H9 (cell line): ENCODE results near the gene UNC5B. TPM values are rescaled to one million over a fixed set of nuclear protein-coding genes. Genes with fewer than 3 reads are reported as not detected.

ENCODE experiments used
- DNase-seq: peaks from one replicate; pipeline ENCODE4 v3.0.0-alpha.2; 2017
- H2AFZ ChIP-seq: one replicate; pipeline ENCODE4 v1.6.1; 2013; ENCODE audit warnings: mild to moderate bottlenecking, low read length, control low read depth, moderate library complexity
- H2AK5ac ChIP-seq: 2 replicates; pipeline ENCODE4 v1.6.1; 2013; ENCODE audit warnings: low read length, control low read depth, mixed read lengths; ENCODE audit not compliant: insufficient read length
- H2BK120ac ChIP-seq: one replicate; pipeline ENCODE4 v1.6.1; 2013; ENCODE audit warnings: low read depth, mild to moderate bottlenecking, low read length, control low read depth, inconsistent platforms; ENCODE audit not compliant: poor library complexity, severe bottlenecking
- H2BK12ac ChIP-seq: 2 replicates; pipeline ENCODE4 v1.6.1; 2013; ENCODE audit warnings: low read length, control low read depth, mixed read lengths, low read depth; ENCODE audit not compliant: insufficient read length
- H2BK15ac ChIP-seq: 2 replicates; pipeline ENCODE4 v1.6.1; 2013; ENCODE audit warnings: low read depth, low read length, control low read depth
- H2BK20ac ChIP-seq: one replicate; pipeline ENCODE4 v1.6.1; 2013; ENCODE audit warnings: low read depth, mild to moderate bottlenecking, low read length, control low read depth, inconsistent platforms; ENCODE audit not compliant: poor library complexity, severe bottlenecking
- H2BK5ac ChIP-seq: 2 replicates; pipeline ENCODE4 v1.6.1; 2013; ENCODE audit warnings: low read length, control low read depth, mixed read lengths; ENCODE audit not compliant: insufficient read length
- H3K14ac ChIP-seq: 2 replicates; pipeline ENCODE4 v1.6.1; 2013; ENCODE audit warnings: low read length, control low read depth; ENCODE audit not compliant: insufficient read depth
- H3K18ac ChIP-seq: 2 replicates; pipeline ENCODE4 v1.6.1; 2013; ENCODE audit warnings: low read depth, mild to moderate bottlenecking, mixed read lengths, low read length, control low read depth; ENCODE audit not compliant: insufficient read length
- H3K23ac ChIP-seq: 2 replicates; pipeline ENCODE4 v1.6.1; 2013; ENCODE audit warnings: low read length, control low read depth, mixed read lengths, low read depth; ENCODE audit not compliant: insufficient read length
- H3K23me2 ChIP-seq: 2 replicates; pipeline ENCODE4 v1.6.1; 2013; ENCODE audit warnings: low read depth, mild to moderate bottlenecking, mixed read lengths, low read length, control low read depth; ENCODE audit not compliant: insufficient read length, poor library complexity, severe bottlenecking
- H3K27ac ChIP-seq: 2 replicates; pipeline ENCODE4 v1.5.1; 2013; ENCODE audit warnings: low read length, control low read depth, mixed read lengths, low read depth; ENCODE audit not compliant: insufficient read length
- H3K27me3 ChIP-seq: 2 replicates; pipeline ENCODE4 v1.6.1; 2013; ENCODE audit warnings: low read length, control low read depth, inconsistent platforms; ENCODE audit not compliant: insufficient read depth
- H3K4ac ChIP-seq: 2 replicates; pipeline ENCODE4 v1.6.1; 2013; ENCODE audit warnings: low read depth, mild to moderate bottlenecking, control low read depth, inconsistent platforms, low read length, moderate library complexity
- H3K4me1 ChIP-seq: 2 replicates; pipeline ENCODE4 v1.6.1; 2013; ENCODE audit warnings: low read length, control low read depth, inconsistent platforms; ENCODE audit not compliant: insufficient read depth
- H3K4me2 ChIP-seq: 2 replicates; pipeline ENCODE4 v1.6.1; 2013; ENCODE audit warnings: low read length, control low read depth, mixed read lengths; ENCODE audit not compliant: insufficient read length, insufficient read depth
- H3K56ac ChIP-seq: 2 replicates; pipeline ENCODE4 v1.6.1; 2013; ENCODE audit warnings: low read depth, mild to moderate bottlenecking, mixed read lengths, low read length, control low read depth; ENCODE audit not compliant: insufficient read length
- H3K79me1 ChIP-seq: 2 replicates; pipeline ENCODE4 v1.6.1; 2013; ENCODE audit warnings: low read depth, mild to moderate bottlenecking, moderate library complexity, low read length, control low read depth, inconsistent platforms; ENCODE audit not compliant: insufficient read depth, poor library complexity, severe bottlenecking
- H3K79me2 ChIP-seq: 2 replicates; pipeline ENCODE4 v1.6.1; 2013; ENCODE audit warnings: low read length, control low read depth, inconsistent platforms; ENCODE audit not compliant: insufficient read depth
- H3K9ac ChIP-seq: 2 replicates; pipeline ENCODE4 v1.6.1; 2013; ENCODE audit warnings: low read length, control low read depth, mixed read lengths; ENCODE audit not compliant: insufficient read length; ENCODE audit errors: extremely low read depth
- H3K9me3 ChIP-seq: one replicate; pipeline ENCODE4 v1.6.1; 2013; ENCODE audit warnings: low read depth, low read length, inconsistent platforms; ENCODE audit not compliant: control insufficient read depth
- H3T11ph ChIP-seq: one replicate; pipeline ENCODE4 v1.6.1; 2013; ENCODE audit warnings: mild to moderate bottlenecking, low read length, control low read depth, inconsistent platforms
- H4K20me1 ChIP-seq: one replicate; pipeline ENCODE4 v1.6.1; 2013; ENCODE audit not compliant: control insufficient read depth, insufficient read length, insufficient read depth
- H4K5ac ChIP-seq: 2 replicates; pipeline ENCODE4 v1.6.1; 2013; ENCODE audit warnings: low read depth, mild to moderate bottlenecking, mixed read lengths, low read length, control low read depth; ENCODE audit not compliant: insufficient read length
- H4K8ac ChIP-seq: replicated peaks from 2 replicates; pipeline ENCODE4 v1.6.1; 2013; ENCODE audit warnings: low read length, control low read depth, mixed read lengths, low read depth; ENCODE audit not compliant: insufficient read length
- H4K91ac ChIP-seq: 2 replicates; pipeline ENCODE4 v1.6.1; 2013; ENCODE audit warnings: low read depth, mild to moderate bottlenecking, moderate library complexity, mixed read lengths, low read length, control low read depth; ENCODE audit not compliant: insufficient read length
- H3K27ac Mint-ChIP-seq, 3 experiments: 2 replicates in 2 of 3; 3 replicates in 1 of 3; pipeline ENCODE4 v1.8.0; 2020 to 2021; ENCODE audit warnings: mixed read lengths in 3 of 3, mild to moderate bottlenecking in 1 of 3, moderate library complexity in 1 of 3
- H3K27me3 Mint-ChIP-seq: 2 replicates; pipeline ENCODE4 v1.8.0; 2021; ENCODE audit warnings: low read depth, mild to moderate bottlenecking, moderate library complexity, mixed read lengths
- H3K36me3 Mint-ChIP-seq, 3 experiments: 2 replicates in 2 of 3; 3 replicates in 1 of 3; pipeline ENCODE4 v1.8.0; 2020 to 2021; ENCODE audit warnings: low read depth in 3 of 3, mixed read lengths in 3 of 3; ENCODE audit not compliant: insufficient read depth in 1 of 3
- H3K4me1 Mint-ChIP-seq, 2 experiments: 2 replicates each; pipeline ENCODE4 v1.8.0; 2020; ENCODE audit warnings: mixed read lengths in 2 of 2
- H3K4me3 Mint-ChIP-seq, 2 experiments: 2 replicates in 1 of 2; 3 replicates in 1 of 2; pipeline ENCODE4 v1.8.0; 2020 to 2021; ENCODE audit warnings: mild to moderate bottlenecking in 2 of 2, mixed read lengths in 2 of 2, moderate library complexity in 1 of 2
- H3K9me3 Mint-ChIP-seq, 2 experiments: 2 replicates in 1 of 2; 3 replicates in 1 of 2; pipeline ENCODE4 v1.8.0; 2020; ENCODE audit warnings: mild to moderate bottlenecking in 2 of 2, mixed read lengths in 2 of 2, moderate library complexity in 1 of 2
- CTCF ChIP-seq: fragments of 200-600 bp; sonication (generic); conservative IDR thresholded peaks from 3 replicates; pipeline ENCODE4 v1.8.0; 2021; ENCODE audit warnings: antibody characterized with exemption, mild to moderate bottlenecking
- WGBS: extraction: QIAGEN DNeasy Blood & Tissue Kit; methylation state at CpG from one replicate; pipeline ENCODE4 v1.1.7; 2013; ENCODE audit warnings: missing lambda C conversion rate, low lambda C conversion rate, mixed read lengths; ENCODE audit not compliant: insufficient read length; ENCODE audit errors: extremely low coverage; 5-methylcytosine and 5-hydroxymethylcytosine counted together
- total RNA-seq: library from RNA; stranded (reverse); gene quantifications from 2 replicates; pipeline ENCODE4 v1.2.1, GENCODE V29; 2021

Gene UNC5B
- total RNA-seq, 1 experiment from 2014 or later, result 28.4 TPM

DNA sequence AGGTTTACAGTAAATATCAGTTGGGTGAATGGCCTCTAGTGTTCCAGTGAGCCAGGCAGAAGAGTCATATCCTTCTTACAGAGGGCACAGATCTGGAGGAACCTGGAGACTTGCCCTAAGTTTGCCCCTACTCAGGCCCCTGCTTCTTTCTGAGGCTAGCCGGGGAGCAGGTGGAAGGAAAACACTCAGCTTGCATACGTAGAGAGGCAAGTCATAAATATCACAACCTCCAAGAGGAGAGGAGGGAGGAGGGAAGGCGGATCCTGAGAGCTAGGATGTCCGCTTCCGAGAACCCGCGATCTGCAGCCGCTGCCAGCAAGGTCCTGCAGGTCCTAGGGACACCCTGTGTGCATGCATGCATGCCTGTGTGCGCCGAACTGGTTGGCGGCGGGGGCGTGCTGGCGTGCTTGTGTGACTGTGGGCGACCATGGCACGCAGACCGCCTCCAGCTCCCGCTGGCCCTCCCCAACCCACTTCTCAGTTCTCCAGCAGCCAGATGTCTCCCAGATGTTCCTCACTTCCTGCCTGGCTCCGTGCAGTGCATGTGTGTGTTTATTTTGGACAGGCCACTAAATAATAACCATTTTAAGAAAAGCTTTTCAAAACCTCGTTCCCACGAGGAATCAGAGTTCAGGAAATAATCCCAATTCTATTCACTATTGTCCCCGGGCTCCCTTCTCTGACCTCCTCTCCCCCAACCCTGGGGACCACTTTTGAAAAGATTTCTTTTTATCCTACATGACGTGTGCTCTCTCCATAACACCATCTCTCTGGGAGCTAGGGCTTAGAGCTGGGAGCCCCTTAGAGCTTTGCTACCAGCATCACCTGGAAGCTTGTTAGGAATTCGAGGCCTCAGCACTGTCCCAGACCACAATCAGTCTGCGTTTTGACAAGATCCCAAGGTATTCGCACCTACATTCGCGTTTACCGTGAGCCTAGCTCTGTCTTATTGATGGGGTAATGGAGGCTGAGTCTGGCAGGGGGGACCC is 32.4 kb downstream of the UNC5B start:
- no peak overlapping the region for H2BK5ac ChIP-seq
- no peak overlapping the region for H2BK15ac ChIP-seq
- H2BK120ac ChIP-seq, result no peak overlapping the region
- no peak overlapping the region for H3K4me3 Mint-ChIP-seq
- no CpG with 5 or more reads among the region's 29 CpGs for WGBS
- no peak overlapping the region for H3K27ac ChIP-seq
- no peak overlapping the region for H3K56ac ChIP-seq
- no peak overlapping the region for H3K4me2 ChIP-seq
- H2BK20ac ChIP-seq, result no peak overlapping the region
- no peaks in the 10 kb centered on the region for H4K20me1 ChIP-seq
- no peak overlapping the region for H3K27ac Mint-ChIP-seq
- no peaks in the 10 kb centered on the region for H3K79me1 ChIP-seq
- no peaks in the 10 kb centered on the region for H3K9me3 Mint-ChIP-seq
- H3K79me2 ChIP-seq, result no peaks in the 10 kb centered on the region
- no peak overlapping the region for H4K5ac ChIP-seq
- H3K9me3 ChIP-seq, result no peaks in the 10 kb centered on the region
- H3K27me3 Mint-ChIP-seq, result no peaks in the 10 kb centered on the region
- no peak for DNase-seq
- H3K4me1 Mint-ChIP-seq, result peaks cover 21 to 34% of the 10 kb centered on the region in 2 experiments
- H2AFZ ChIP-seq, result no peak overlapping the region
- no peak overlapping the region for H3K23ac ChIP-seq
- H4K91ac ChIP-seq, result no peak overlapping the region
- H3K27me3 ChIP-seq, result no peaks in the 10 kb centered on the region
- no peak overlapping the region for H3T11ph ChIP-seq
- no peak overlapping the region for H2AK5ac ChIP-seq
- no peak overlapping the region for H3K9ac ChIP-seq
- H3K14ac ChIP-seq, result no peak overlapping the region; the same call in 1 of the 2 replicates
- H3K4ac ChIP-seq, result no peak overlapping the region
- no peak overlapping the region for H4K8ac ChIP-seq
- H3K4me1 ChIP-seq, result no peaks in the 10 kb centered on the region
- H3K23me2 ChIP-seq, result no peaks in the 10 kb centered on the region
- H3K36me3 Mint-ChIP-seq, result no peaks in the 10 kb centered on the region
- no peak overlapping the region for H3K18ac ChIP-seq
- H2BK12ac ChIP-seq, result no peak overlapping the region
- no peak for TF ChIP-seq CTCF
